CD14-positive monocyte (primary cell): ENCODE measurements around the gene SNX15. TPM values are rescaled to one million over a fixed set of nuclear protein-coding genes. Genes with fewer than 3 reads are reported as not detected.

ENCODE experiments used
- DNase-seq, 3 donors: peaks; one replicate each; pipeline ENCODE4 v3.0.0-alpha.2; 2011 to 2022
- H2AFZ ChIP-seq: 2 replicates; pipeline ENCODE4 v1.6.0; 2012; ENCODE audit warnings: mild to moderate bottlenecking, low read depth, low read length, inconsistent platforms; ENCODE audit not compliant: insufficient read depth, poor library complexity, severe bottlenecking
- H3K27ac ChIP-seq, 2 donors: 1 replicate in 1 of 2; 2 replicates in 1 of 2; pipeline ENCODE4 v1.5.1; 2012 to 2013; ENCODE audit warnings: low read length in 2 of 2, control low read depth in 1 of 2, inconsistent platforms in 1 of 2, low read depth in 1 of 2, mild to moderate bottlenecking in 1 of 2
- H3K27me3 ChIP-seq, 2 donors: one replicate each; pipeline versions ENCODE4 v1.6.0 to v1.6.1; 2011 to 2013; ENCODE audit warnings: low read length in 2 of 2; ENCODE audit not compliant: control insufficient read depth in 2 of 2, insufficient read depth in 2 of 2
- H3K36me3 ChIP-seq, 2 donors: replicated peaks in 1 of 2; 1 replicate in 1 of 2; 2 replicates in 1 of 2; pipeline versions ENCODE4 v1.5.1 to v1.6.1; 2012 to 2013; ENCODE audit warnings: low read length in 2 of 2, control low read depth in 1 of 2, inconsistent platforms in 1 of 2, mild to moderate bottlenecking in 1 of 2; ENCODE audit not compliant: insufficient read depth in 2 of 2, control insufficient read depth in 1 of 2
- H3K4me1 ChIP-seq, 2 donors: 1 replicate in 1 of 2; 2 replicates in 1 of 2; pipeline versions ENCODE4 v1.5.1 to v1.6.1; 2012 to 2013; ENCODE audit warnings: low read length in 2 of 2, control low read depth in 1 of 2, inconsistent platforms in 1 of 2, mild to moderate bottlenecking in 1 of 2, moderate library complexity in 1 of 2; ENCODE audit not compliant: insufficient read depth in 2 of 2, control insufficient read depth in 1 of 2
- H3K4me2 ChIP-seq: replicated peaks from 2 replicates; pipeline ENCODE3; 2012; ENCODE audit warnings: low read length, moderate library complexity, mild to moderate bottlenecking; ENCODE audit not compliant: poor library complexity, severe bottlenecking; ENCODE audit errors: extremely low read depth
- H3K4me3 ChIP-seq, 3 experiments: fragments of 200-600 bp in 1 of 3; sonication (generic) in 1 of 3; replicated peaks in 1 of 3; 1 replicate in 2 of 3; 2 replicates in 1 of 3; pipeline ENCODE4 v1.5.1; 2011 to 2013; ENCODE audit warnings: low read length in 3 of 3, mild to moderate bottlenecking in 3 of 3, control low read depth in 2 of 3, low read depth in 2 of 3, inconsistent platforms in 1 of 3, moderate library complexity in 1 of 3
- H3K79me2 ChIP-seq: 2 replicates; pipeline ENCODE4 v1.6.0; 2012; ENCODE audit warnings: mild to moderate bottlenecking, control low read depth, inconsistent platforms, low read length, moderate library complexity; ENCODE audit not compliant: insufficient read depth
- H3K9ac ChIP-seq: 2 replicates; pipeline ENCODE4 v1.6.0; 2017; ENCODE audit warnings: low read length, mild to moderate bottlenecking; ENCODE audit not compliant: insufficient read depth, poor library complexity, severe bottlenecking
- H3K9me3 ChIP-seq, 2 donors: replicated peaks in 1 of 2; 1 replicate in 1 of 2; 2 replicates in 1 of 2; pipeline versions ENCODE4 v1.5.1 to v1.6.1; 2012 to 2013; ENCODE audit warnings: low read length in 2 of 2, control low read depth in 1 of 2; ENCODE audit not compliant: control insufficient read depth in 1 of 2, insufficient read depth in 1 of 2
- H4K20me1 ChIP-seq: 2 replicates; pipeline ENCODE4 v1.6.0; 2012; ENCODE audit warnings: mild to moderate bottlenecking, low read length, control low read depth, moderate library complexity; ENCODE audit not compliant: insufficient read depth
- H3K27ac Mint-ChIP-seq, 7 donors: one replicate each; pipeline ENCODE4 v1.8.0; 2020; ENCODE audit warnings: mild to moderate bottlenecking in 7 of 7, mixed read lengths in 7 of 7, moderate library complexity in 6 of 7, inconsistent platforms in 2 of 7
- H3K27me3 Mint-ChIP-seq, 3 donors: one replicate each; pipeline ENCODE4 v1.8.0; 2021 to 2022; ENCODE audit warnings: low read depth in 3 of 3, mild to moderate bottlenecking in 3 of 3, mixed read lengths in 3 of 3, moderate library complexity in 3 of 3, inconsistent platforms in 1 of 3
- H3K36me3 Mint-ChIP-seq, 2 donors: one replicate each; pipeline ENCODE4 v1.8.0; 2020; ENCODE audit warnings: mixed read lengths in 2 of 2, inconsistent platforms in 1 of 2, mild to moderate bottlenecking in 1 of 2
- H3K4me1 Mint-ChIP-seq: one replicate; pipeline ENCODE4 v1.8.0; 2020; ENCODE audit warnings: mild to moderate bottlenecking, mixed read lengths
- H3K4me3 Mint-ChIP-seq, 2 donors: one replicate each; pipeline ENCODE4 v1.8.0; 2020; ENCODE audit warnings: mild to moderate bottlenecking in 2 of 2, mixed read lengths in 2 of 2, moderate library complexity in 1 of 2
- H3K9me3 Mint-ChIP-seq, 7 donors: one replicate each; pipeline ENCODE4 v1.8.0; 2020 to 2022; ENCODE audit warnings: mixed read lengths in 7 of 7, mild to moderate bottlenecking in 6 of 7, moderate library complexity in 6 of 7, inconsistent platforms in 2 of 7
- CTCF ChIP-seq: fragments of 200-600 bp; IDR thresholded peaks from one replicate; pipeline ENCODE4 v1.8.0; 2022; ENCODE audit warnings: antibody characterized with exemption, mild to moderate bottlenecking
- WGBS: methylation state at CpG from one replicate; pipeline ENCODE4 v1.1.5; 2013; ENCODE audit warnings: missing lambda C conversion rate; ENCODE audit not compliant: insufficient coverage; 5-methylcytosine and 5-hydroxymethylcytosine counted together
- intact Hi-C, 2 donors: fragments of 100-400 bp; cut with micrococcal nuclease; formaldehyde crosslinking; loops; one replicate each; pipeline versions ENCODE4 v1.15.0 to v1.15.1; 2023
- polyA plus RNA-seq, 3 donors: library from polyadenylated mRNA; depleted of rRNA in 1 of 3; unstranded in 2 of 3; stranded (reverse) in 1 of 3; fragments of 300-500 nt in 2 of 3; fragments of >200 nt in 1 of 3; fragmentation: Illumina TruSeq in 2 of 3; gene quantifications; 1 replicate in 2 of 3; 2 replicates in 1 of 3; pipeline ENCODE4 v1.2.3, GENCODE V29; 2012 to 2021

The SNX15 gene
- polyA plus RNA-seq, 3 donors: 16.2 to 26.7 (median 17.8) TPM

GRCh38 chr11:65051398-65051858 is 24.2 kb downstream of the SNX15 start:
- no peak for DNase-seq
- no peak overlapping the region for H3K27ac ChIP-seq
- H3K4me2 ChIP-seq: no peak overlapping the region
- H3K4me1 ChIP-seq: peaks cover 21 to 29% of the 10 kb centered on the region in 2 donors
- H3K36me3 Mint-ChIP-seq: no peaks in the 10 kb centered on the region
- intact Hi-C loops: no loop called here
- no peak for TF ChIP-seq CTCF
- H3K27ac Mint-ChIP-seq: no peak overlapping the region
- peaks cover 31% of the 10 kb centered on the region for H3K4me1 Mint-ChIP-seq
- no peak overlapping the region for H3K4me3 ChIP-seq
- H4K20me1 ChIP-seq: no peaks in the 10 kb centered on the region
- no peaks in the 10 kb centered on the region for H3K36me3 ChIP-seq
- H3K9me3 Mint-ChIP-seq: peaks cover 0 to 2% (median 0%) of the 10 kb centered on the region in 7 donors
- WGBS: 97% methylated on average over 5 of the region's 9 CpGs
- H2AFZ ChIP-seq: no peak overlapping the region
- no peaks in the 10 kb centered on the region for H3K9me3 ChIP-seq
- H3K9ac ChIP-seq: no peak overlapping the region
- peaks cover 5 to 14% (median 5%) of the 10 kb centered on the region in 3 donors for H3K27me3 Mint-ChIP-seq
- no peak overlapping the region for H3K4me3 Mint-ChIP-seq
- peaks cover 4% of the 10 kb centered on the region for H3K79me2 ChIP-seq
- H3K27me3 ChIP-seq: peaks cover 0 to 3% of the 10 kb centered on the region in 2 donors

GRCh38 chr11:65053827-65054508 is 26.7 kb downstream of the SNX15 start:
- Histone ChIP-seq H3K79me2 (no peaks in the 10 kb centered on the region), H3K27me3 (no peaks in the 10 kb centered on the region), H3K36me3 (no peaks in the 10 kb centered on the region), H3K4me3 (no peak overlapping the region), H4K20me1 (no peaks in the 10 kb centered on the region), H3K4me2 (no peak overlapping the region), H3K9me3 (no peaks in the 10 kb centered on the region), H2AFZ (no peak overlapping the region), H3K9ac (no peak overlapping the region), H3K27ac (no peak overlapping the region), H3K4me1 (peaks cover 3 to 9% of the 10 kb centered on the region in 2 donors)
- Mint-ChIP-seq H3K4me3 (no peak overlapping the region), H3K9me3 (peaks cover 0 to 2% (median 0%) of the 10 kb centered on the region in 7 donors), H3K36me3 (no peaks in the 10 kb centered on the region), H3K27me3 (peaks cover 3 to 7% (median 5%) of the 10 kb centered on the region in 3 donors), H3K27ac (peak overlapping the region in 3 of 7 donors; percentile 25 to 66 (median 31)), H3K4me1 (peaks cover 15% of the 10 kb centered on the region)
- intact Hi-C loops: no loop called here
- 9% methylated on average over 7 of the region's 8 CpGs for WGBS
- DNase-seq: peak in 1 of 3 donors; percentile 41
- no peak for TF ChIP-seq CTCF
